Measurements from ENCODE around the gene PEX7. TPM values are rescaled to one million over a fixed set of nuclear protein-coding genes. Genes with fewer than 3 reads are reported as not detected.

The PEX7 gene
- total and polyA plus RNA-seq, 2 donors from 2014 or later, result 10.6 to 21.3 TPM

GRCh38 chr6:136793363-136793762, 29.0 kb upstream of the PEX7 start:
- H3K9ac ChIP-seq (ENCODE audit: low read length in 3 of 3), result peak overlapping the region in 2 of 3 donors; percentile 11 to 91

GRCh38 chr6:136795386-136795785, 27.0 kb upstream of the PEX7 start:
- Histone ChIP-seq H3K4me1 (ENCODE audit: control insufficient read depth in 2 of 3, insufficient read depth in 2 of 3, low read depth in 1 of 3, low read length in 3 of 3) (peaks cover 0 to 3% (median 0%) of the 10 kb centered on the region in 3 donors), H3K4me3 (ENCODE audit: low read length in 3 of 3) (no peak overlapping the region), H3K9ac (ENCODE audit: low read length in 3 of 3) (no peak overlapping the region), H3K27ac (ENCODE audit: low read depth in 2 of 2, low read length in 2 of 2) (no peak overlapping the region), H3K9me3 (ENCODE audit: control insufficient read depth in 2 of 3, insufficient read depth in 1 of 3, low read length in 3 of 3) (peaks cover 0 to 4% (median 0%) of the 10 kb centered on the region in 3 donors), H3K27me3 (ENCODE audit: control insufficient read depth, insufficient read depth, low read length) (no peaks in the 10 kb centered on the region), H3K36me3 (ENCODE audit: control insufficient read depth in 2 of 3, insufficient read depth in 3 of 3, low read length in 3 of 3) (no peaks in the 10 kb centered on the region)
- DNase-seq (no peak), FAIRE-seq (no peak)
- intact Hi-C loops (cut with DNase I), result loop anchor here (10.0 kb wide), 2 partner anchors 151 to 211 kb away; no protein-coding TSS in a partner anchor
- no peak for TF ChIP-seq CTCF (IDR thresholded peaks at IDR 0.05; ENCODE audit: borderline replicate concordance, extremely low read depth, insufficient read depth)

More at GRCh38 chr6:136793363-136793762, 29.0 kb upstream of the PEX7 start:
- Histone ChIP-seq H3K36me3 (ENCODE audit: control insufficient read depth in 2 of 3, insufficient read depth in 3 of 3, low read length in 3 of 3) (no peaks in the 10 kb centered on the region), H3K4me3 (ENCODE audit: low read length in 3 of 3) (peak overlapping the region; percentile 75 to 91 (median 89)), H3K9me3 (ENCODE audit: control insufficient read depth in 2 of 3, insufficient read depth in 1 of 3, low read length in 3 of 3) (peaks cover 0 to 3% (median 0%) of the 10 kb centered on the region in 3 donors), H3K4me1 (ENCODE audit: control insufficient read depth in 2 of 3, insufficient read depth in 2 of 3, low read depth in 1 of 3, low read length in 3 of 3) (peaks cover 0 to 3% (median 3%) of the 10 kb centered on the region in 3 donors), H3K27me3 (ENCODE audit: control insufficient read depth, insufficient read depth, low read length) (no peaks in the 10 kb centered on the region), H3K27ac (ENCODE audit: low read depth in 2 of 2, low read length in 2 of 2) (peak overlapping the region; percentile 99)
- no peak for TF ChIP-seq CTCF (IDR thresholded peaks at IDR 0.05; ENCODE audit: borderline replicate concordance, extremely low read depth, insufficient read depth)
- DNase-seq, result no peak
- FAIRE-seq, result no peak
- intact Hi-C loops (cut with DNase I), result loop anchor here (10.0 kb wide), 2 partner anchors 149 to 209 kb away; no protein-coding TSS in a partner anchor

GRCh38 chr6:136795996-136796395, 26.4 kb upstream of the PEX7 start:
- H3K9ac ChIP-seq (ENCODE audit: low read length in 3 of 3), result no peak overlapping the region
- no peak for DNase-seq
- no peaks in the 10 kb centered on the region for H3K27me3 ChIP-seq (ENCODE audit: control insufficient read depth, insufficient read depth, low read length)
- TF ChIP-seq CTCF (IDR thresholded peaks at IDR 0.05; ENCODE audit: borderline replicate concordance, extremely low read depth, insufficient read depth), result no peak
- H3K36me3 ChIP-seq (ENCODE audit: control insufficient read depth in 2 of 3, insufficient read depth in 3 of 3, low read length in 3 of 3), result no peaks in the 10 kb centered on the region
- no peak overlapping the region for H3K4me3 ChIP-seq (ENCODE audit: low read length in 3 of 3)
- intact Hi-C loops (cut with DNase I), result loop anchor here (10.0 kb wide), 2 partner anchors 151 to 211 kb away; no protein-coding TSS in a partner anchor
- no peaks in the 10 kb centered on the region for H3K4me1 ChIP-seq (ENCODE audit: control insufficient read depth in 2 of 3, insufficient read depth in 2 of 3, low read depth in 1 of 3, low read length in 3 of 3)
- H3K27ac ChIP-seq (ENCODE audit: low read depth in 2 of 2, low read length in 2 of 2), result no peak overlapping the region
- FAIRE-seq, result no peak
- H3K9me3 ChIP-seq (ENCODE audit: control insufficient read depth in 2 of 3, insufficient read depth in 1 of 3, low read length in 3 of 3), result peaks cover 0 to 4% (median 0%) of the 10 kb centered on the region in 3 donors

Data from kidney (tissue), 14 donors.